Neutrophil (primary cell): ENCODE results near the gene MYO3B.

Source experiments
- H3K27ac ChIP-seq: fragments of 200-600 bp; sonication (generic); 2 replicates; pipeline ENCODE4 v1.5.1; 2016; ENCODE audit warnings: mild to moderate bottlenecking, moderate library complexity
- H3K27me3 ChIP-seq: fragments of 200-600 bp; sonication (generic); 2 replicates; pipeline ENCODE4 v1.6.0; 2016; ENCODE audit warnings: mild to moderate bottlenecking
- H3K36me3 ChIP-seq: fragments of 200-600 bp; sonication (generic); 2 replicates; pipeline ENCODE4 v1.5.1; 2017
- H3K4me1 ChIP-seq, 2 experiments: fragments of 200-600 bp in 1 of 2; sonication (generic) in 1 of 2; 1 replicate in 1 of 2; 2 replicates in 1 of 2; pipeline versions ENCODE4 v1.5.1 to v1.6.1; 2013 to 2016; ENCODE audit warnings: low read depth in 1 of 2, low read length in 1 of 2, mild to moderate bottlenecking in 1 of 2, moderate library complexity in 1 of 2; ENCODE audit not compliant: control insufficient read depth in 1 of 2, insufficient read depth in 1 of 2
- H3K4me3 ChIP-seq, 2 experiments: fragments of 200-600 bp in 1 of 2; sonication (generic) in 1 of 2; 1 replicate in 1 of 2; 2 replicates in 1 of 2; pipeline ENCODE4 v1.5.1; 2013 to 2016; ENCODE audit warnings: low read depth in 1 of 2, low read length in 1 of 2, mild to moderate bottlenecking in 1 of 2, moderate library complexity in 1 of 2
- H3K9me3 ChIP-seq: fragments of 200-600 bp; sonication (generic); 2 replicates; pipeline ENCODE4 v1.5.1; 2016
- TF ChIP-seq, protein P1 (sequence below): fragments of 200-600 bp; sonication (generic); IDR thresholded peaks from 2 replicates; pipeline ENCODE4 v1.5.1; 2016; ENCODE audit warnings: antibody characterized with exemption

The MYO3B gene

DNA sequence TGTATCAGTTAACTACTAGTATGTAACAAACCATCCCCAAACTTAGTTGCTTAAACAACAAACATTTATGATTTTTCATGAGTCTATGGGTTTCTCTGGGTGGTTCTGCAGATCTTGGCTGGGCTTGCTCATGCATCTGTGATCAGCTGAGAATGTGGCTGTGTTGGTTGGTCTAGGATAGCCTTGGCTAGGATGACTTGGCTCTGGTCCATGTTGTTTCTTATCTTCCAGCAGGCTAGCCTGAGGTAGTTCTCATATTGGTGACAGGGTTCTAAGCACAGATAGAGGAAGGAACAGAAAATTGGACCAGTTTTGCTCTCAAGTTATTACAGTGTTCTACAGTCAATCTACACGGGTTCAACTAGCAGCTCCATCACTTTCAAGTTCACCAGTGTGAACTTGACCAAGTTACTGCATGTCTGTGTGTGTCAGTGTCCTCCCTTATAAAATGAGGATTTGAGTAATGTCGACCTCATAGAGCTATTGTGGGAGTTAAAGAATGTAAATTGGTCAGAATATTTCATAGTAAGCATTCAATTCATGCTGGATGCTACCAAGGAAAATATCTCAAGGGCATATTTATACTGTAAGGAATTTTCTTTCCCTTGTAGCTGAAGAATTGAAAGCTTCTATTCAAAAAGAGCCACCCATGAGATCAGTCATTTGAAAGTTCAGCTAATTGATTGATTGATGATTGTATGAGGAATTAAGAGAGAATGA, 65.3 kb downstream of the MYO3B start:
- peaks cover 6 to 11% of the 10 kb centered on the region in 2 experiments for H3K4me1 ChIP-seq
- TF ChIP-seq, protein P1, sequence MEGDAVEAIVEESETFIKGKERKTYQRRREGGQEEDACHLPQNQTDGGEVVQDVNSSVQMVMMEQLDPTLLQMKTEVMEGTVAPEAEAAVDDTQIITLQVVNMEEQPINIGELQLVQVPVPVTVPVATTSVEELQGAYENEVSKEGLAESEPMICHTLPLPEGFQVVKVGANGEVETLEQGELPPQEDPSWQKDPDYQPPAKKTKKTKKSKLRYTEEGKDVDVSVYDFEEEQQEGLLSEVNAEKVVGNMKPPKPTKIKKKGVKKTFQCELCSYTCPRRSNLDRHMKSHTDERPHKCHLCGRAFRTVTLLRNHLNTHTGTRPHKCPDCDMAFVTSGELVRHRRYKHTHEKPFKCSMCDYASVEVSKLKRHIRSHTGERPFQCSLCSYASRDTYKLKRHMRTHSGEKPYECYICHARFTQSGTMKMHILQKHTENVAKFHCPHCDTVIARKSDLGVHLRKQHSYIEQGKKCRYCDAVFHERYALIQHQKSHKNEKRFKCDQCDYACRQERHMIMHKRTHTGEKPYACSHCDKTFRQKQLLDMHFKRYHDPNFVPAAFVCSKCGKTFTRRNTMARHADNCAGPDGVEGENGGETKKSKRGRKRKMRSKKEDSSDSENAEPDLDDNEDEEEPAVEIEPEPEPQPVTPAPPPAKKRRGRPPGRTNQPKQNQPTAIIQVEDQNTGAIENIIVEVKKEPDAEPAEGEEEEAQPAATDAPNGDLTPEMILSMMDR: no peak
- no peak overlapping the region for H3K27ac ChIP-seq
- no peak overlapping the region for H3K4me3 ChIP-seq
- no peaks in the 10 kb centered on the region for H3K36me3 ChIP-seq
- no peaks in the 10 kb centered on the region for H3K9me3 ChIP-seq
- H3K27me3 ChIP-seq: peaks cover 56% of the 10 kb centered on the region

DNA sequence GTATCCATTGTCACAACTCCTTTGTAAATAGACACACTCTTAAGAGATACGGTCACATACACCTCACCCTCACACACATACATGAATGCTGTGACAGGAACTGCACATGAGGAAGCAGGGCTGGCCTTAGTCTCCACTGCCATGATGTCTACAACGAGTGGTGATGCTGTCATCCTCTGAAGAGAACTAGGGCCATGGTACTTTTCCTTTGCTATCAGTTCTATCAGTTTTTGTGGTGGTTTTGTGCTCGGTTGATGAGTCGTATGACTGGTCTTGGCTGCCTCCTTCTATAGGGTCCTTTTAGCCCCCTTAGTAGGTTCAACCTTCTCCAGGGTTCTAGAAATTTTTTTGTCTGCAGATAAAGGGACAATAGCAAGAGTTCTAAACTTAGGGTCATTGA, 66.0 kb downstream of the MYO3B start:
- TF ChIP-seq, protein P1: no peak
- Histone ChIP-seq H3K9me3 (no peaks in the 10 kb centered on the region), H3K4me1 (peaks cover 6 to 11% of the 10 kb centered on the region in 2 experiments), H3K27me3 (peaks cover 50% of the 10 kb centered on the region), H3K4me3 (no peak overlapping the region), H3K36me3 (no peaks in the 10 kb centered on the region), H3K27ac (no peak overlapping the region)

DNA sequence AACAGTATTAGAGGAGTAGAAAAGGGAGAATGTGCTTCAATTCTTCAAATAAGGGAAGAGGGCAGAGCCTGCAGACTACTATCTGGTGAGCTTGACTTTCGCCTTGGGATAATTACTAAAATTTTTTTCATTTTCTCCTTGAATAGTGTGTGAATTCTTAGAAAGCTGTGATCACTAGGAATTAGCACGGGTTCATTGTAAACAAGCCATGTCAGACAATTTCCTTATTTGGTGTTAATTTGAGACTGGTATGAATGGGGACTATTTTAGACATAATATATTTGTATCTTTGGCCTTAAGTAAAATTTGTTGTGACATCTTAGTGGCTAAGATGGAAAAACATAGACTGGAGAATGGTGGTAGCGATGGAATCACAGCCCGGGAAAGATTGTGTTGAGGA, 66.6 kb downstream of the MYO3B start:
- Histone ChIP-seq H3K27me3 (peaks cover 43% of the 10 kb centered on the region), H3K4me3 (no peak overlapping the region), H3K27ac (no peak overlapping the region), H3K36me3 (no peaks in the 10 kb centered on the region), H3K4me1 (peaks cover 6 to 11% of the 10 kb centered on the region in 2 experiments), H3K9me3 (no peaks in the 10 kb centered on the region)
- TF ChIP-seq, protein P1: no peak

DNA sequence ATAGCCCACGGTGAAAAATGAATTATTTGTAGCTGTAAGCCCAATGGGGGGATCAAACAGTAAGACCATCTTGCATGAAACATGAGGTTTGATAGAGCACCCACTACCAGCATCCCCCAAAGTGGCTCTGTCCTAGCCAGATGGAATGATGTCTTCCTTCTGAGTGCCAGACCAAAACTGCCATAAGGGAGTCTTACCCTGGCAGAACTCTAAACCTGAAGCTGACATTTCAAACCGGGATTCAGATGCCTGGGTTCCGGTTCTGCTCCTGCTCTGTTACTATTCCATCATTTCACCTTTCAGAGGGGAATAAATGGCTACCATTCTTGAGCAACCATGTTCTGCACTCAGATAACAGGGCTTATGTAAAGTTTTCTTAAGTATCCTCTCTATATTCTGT, 67.4 kb downstream of the MYO3B start:
- Histone ChIP-seq H3K36me3 (no peaks in the 10 kb centered on the region), H3K27me3 (peaks cover 36% of the 10 kb centered on the region), H3K9me3 (no peaks in the 10 kb centered on the region), H3K27ac (no peak overlapping the region), H3K4me3 (no peak overlapping the region), H3K4me1 (peaks cover 6 to 11% of the 10 kb centered on the region in 2 experiments)
- TF ChIP-seq, protein P1: no peak

DNA sequence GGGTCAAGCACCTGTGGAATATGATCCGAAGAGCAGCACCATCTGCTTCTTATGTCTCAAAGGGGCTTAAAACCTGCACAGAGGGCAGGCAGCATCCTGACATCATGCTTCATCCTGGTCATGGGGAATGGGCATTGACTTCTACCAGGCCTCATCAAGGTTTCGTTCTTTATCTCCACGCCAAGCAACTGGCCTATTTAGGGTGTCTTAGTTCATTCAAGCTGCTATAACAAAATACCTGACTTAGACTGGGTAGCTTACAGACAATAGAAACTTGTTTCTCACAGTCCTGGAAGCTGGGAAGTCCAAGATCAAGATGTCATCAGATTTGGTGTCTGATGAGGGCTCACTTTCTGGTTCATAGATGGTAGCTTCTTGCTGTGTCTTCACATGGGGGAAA, 69.4 kb downstream of the MYO3B start:
- H3K27ac ChIP-seq: no peak overlapping the region
- TF ChIP-seq, protein P1: no peak
- no peaks in the 10 kb centered on the region for H3K9me3 ChIP-seq
- peaks cover 6 to 11% of the 10 kb centered on the region in 2 experiments for H3K4me1 ChIP-seq
- H3K36me3 ChIP-seq: no peaks in the 10 kb centered on the region
- peaks cover 15% of the 10 kb centered on the region for H3K27me3 ChIP-seq
- no peak overlapping the region for H3K4me3 ChIP-seq
